OCI-LY1 (cell line): Measurements from ENCODE around the gene MRPS14.

Source experiments
- H2AFZ ChIP-seq: fragments of 200-600 bp; sonication (generic), shearing (Covaris generic); 2 replicates; pipeline ENCODE4 v1.6.0; 2014; ENCODE audit warnings: antibody characterized with exemption, mild to moderate bottlenecking, low read length
- H3F3A ChIP-seq: fragments of 200-600 bp; sonication (generic), shearing (Covaris generic); 2 replicates; pipeline ENCODE4 v1.6.0; 2014; ENCODE audit warnings: mild to moderate bottlenecking, antibody characterized with exemption, low read length, moderate library complexity; ENCODE audit not compliant: insufficient read depth
- H3K27ac ChIP-seq: fragments of 200-600 bp; sonication (generic); 2 replicates; pipeline ENCODE4 v1.5.1; 2014; ENCODE audit warnings: low read length, mixed run types, mild to moderate bottlenecking, low read depth; ENCODE audit not compliant: poor library complexity, severe bottlenecking
- H3K27me3 ChIP-seq: fragments of 200-600 bp; sonication (generic); 2 replicates; pipeline ENCODE4 v1.6.0; 2014; ENCODE audit warnings: antibody characterized with exemption, mild to moderate bottlenecking, low read length, moderate library complexity; ENCODE audit not compliant: insufficient read depth
- H3K36me3 ChIP-seq: fragments of 200-600 bp; sonication (generic); 2 replicates; pipeline ENCODE4 v1.6.1; 2014; ENCODE audit warnings: mild to moderate bottlenecking, antibody characterized with exemption, low read length, moderate library complexity, mixed read lengths; ENCODE audit not compliant: insufficient read depth
- H3K4me1 ChIP-seq: fragments of 200-600 bp; sonication (generic); 2 replicates; pipeline ENCODE4 v1.5.1; 2014; ENCODE audit warnings: mild to moderate bottlenecking, low read length, moderate library complexity; ENCODE audit not compliant: insufficient read depth, severe bottlenecking
- H3K4me2 ChIP-seq: fragments of 200-600 bp; sonication (generic), shearing (Covaris generic); 2 replicates; pipeline ENCODE4 v1.6.1; 2014; ENCODE audit warnings: low read length
- H3K4me3 ChIP-seq: fragments of 200-600 bp; sonication (generic); 2 replicates; pipeline ENCODE4 v1.5.1; 2014; ENCODE audit warnings: low read length, low read depth, mild to moderate bottlenecking, mixed read lengths; ENCODE audit not compliant: poor library complexity, severe bottlenecking
- H3K79me2 ChIP-seq: fragments of 200-600 bp; shearing (Covaris generic); 2 replicates; pipeline ENCODE4 v1.6.1; 2016; ENCODE audit warnings: mixed run types, low read length, mixed read lengths; ENCODE audit not compliant: insufficient read depth
- H3K9ac ChIP-seq: fragments of 200-600 bp; sonication (generic), shearing (Covaris generic); 2 replicates; pipeline ENCODE4 v1.6.1; 2014; ENCODE audit warnings: mild to moderate bottlenecking, low read length, mixed read lengths
- H3K9me2 ChIP-seq: fragments of 200-600 bp; sonication (generic), shearing (Covaris generic); 2 replicates; pipeline ENCODE4 v1.6.1; 2014; ENCODE audit warnings: low read depth, mild to moderate bottlenecking, low read length, mixed read lengths
- H3K9me3 ChIP-seq: fragments of 200-600 bp; shearing (Covaris generic); 2 replicates; pipeline ENCODE4 v1.6.1; 2014; ENCODE audit warnings: low read length, mixed read lengths
- H4K20me1 ChIP-seq: fragments of 200-600 bp; sonication (generic), shearing (Covaris generic); 2 replicates; pipeline ENCODE4 v1.6.0; 2016; ENCODE audit warnings: mild to moderate bottlenecking, low read length; ENCODE audit not compliant: insufficient read depth
- EZH2 ChIP-seq: fragments of 200-600 bp; sonication (generic), shearing (Covaris generic); IDR thresholded peaks from 2 replicates; pipeline ENCODE4 v1.8.0; 2017; ENCODE audit warnings: borderline replicate concordance, mixed run types, mild to moderate bottlenecking, antibody characterized with exemption, low read length, moderate library complexity, mixed read lengths
- TF ChIP-seq, protein P1 (sequence below): fragments of 200-600 bp; sonication (generic), shearing (Covaris generic); IDR thresholded peaks from 2 replicates; pipeline ENCODE4 v1.5.1; 2017; ENCODE audit warnings: mild to moderate bottlenecking, antibody characterized with exemption, low read length, moderate library complexity, mixed read lengths

MRPS14 gene

DNA sequence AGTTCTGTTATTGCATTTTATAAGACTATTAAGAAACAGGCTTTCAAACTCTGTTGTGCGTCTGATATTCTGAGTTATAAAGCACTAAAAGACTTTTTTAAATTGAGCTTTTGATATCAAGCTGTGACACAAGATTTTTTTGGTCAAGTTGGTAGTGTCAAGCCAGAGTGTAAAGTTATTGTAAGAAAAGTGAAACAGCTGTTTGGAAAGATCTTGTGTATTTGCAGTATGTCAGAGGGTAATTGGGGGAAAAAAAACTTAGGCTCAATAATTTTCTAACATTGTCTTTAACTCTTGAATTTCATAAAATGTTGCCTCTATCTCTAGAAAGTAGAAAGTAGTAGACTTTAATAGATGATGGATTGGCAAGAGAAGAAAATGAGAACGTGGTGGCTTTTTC, 19.7 kb downstream of the MRPS14 start:
- peak overlapping the region; percentile 29; the same call in 1 of the 2 replicates for H3K4me2 ChIP-seq
- no peaks in the 10 kb centered on the region for H3F3A ChIP-seq
- H2AFZ ChIP-seq = no peak overlapping the region
- H3K9ac ChIP-seq = no peak overlapping the region
- H3K27me3 ChIP-seq = no peaks in the 10 kb centered on the region
- peaks cover 8% of the 10 kb centered on the region; the same call in 1 of the 2 replicates for H4K20me1 ChIP-seq
- H3K9me2 ChIP-seq = no peaks in the 10 kb centered on the region
- no peak overlapping the region for H3K4me3 ChIP-seq
- H3K36me3 ChIP-seq = peaks cover 53% of the 10 kb centered on the region
- H3K4me1 ChIP-seq = peaks cover 32% of the 10 kb centered on the region
- H3K9me3 ChIP-seq = no peaks in the 10 kb centered on the region
- no peak for TF ChIP-seq EZH2
- TF ChIP-seq, protein P1, sequence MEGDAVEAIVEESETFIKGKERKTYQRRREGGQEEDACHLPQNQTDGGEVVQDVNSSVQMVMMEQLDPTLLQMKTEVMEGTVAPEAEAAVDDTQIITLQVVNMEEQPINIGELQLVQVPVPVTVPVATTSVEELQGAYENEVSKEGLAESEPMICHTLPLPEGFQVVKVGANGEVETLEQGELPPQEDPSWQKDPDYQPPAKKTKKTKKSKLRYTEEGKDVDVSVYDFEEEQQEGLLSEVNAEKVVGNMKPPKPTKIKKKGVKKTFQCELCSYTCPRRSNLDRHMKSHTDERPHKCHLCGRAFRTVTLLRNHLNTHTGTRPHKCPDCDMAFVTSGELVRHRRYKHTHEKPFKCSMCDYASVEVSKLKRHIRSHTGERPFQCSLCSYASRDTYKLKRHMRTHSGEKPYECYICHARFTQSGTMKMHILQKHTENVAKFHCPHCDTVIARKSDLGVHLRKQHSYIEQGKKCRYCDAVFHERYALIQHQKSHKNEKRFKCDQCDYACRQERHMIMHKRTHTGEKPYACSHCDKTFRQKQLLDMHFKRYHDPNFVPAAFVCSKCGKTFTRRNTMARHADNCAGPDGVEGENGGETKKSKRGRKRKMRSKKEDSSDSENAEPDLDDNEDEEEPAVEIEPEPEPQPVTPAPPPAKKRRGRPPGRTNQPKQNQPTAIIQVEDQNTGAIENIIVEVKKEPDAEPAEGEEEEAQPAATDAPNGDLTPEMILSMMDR = no peak
- H3K79me2 ChIP-seq = peaks cover 78% of the 10 kb centered on the region
- H3K27ac ChIP-seq = no peak overlapping the region

DNA sequence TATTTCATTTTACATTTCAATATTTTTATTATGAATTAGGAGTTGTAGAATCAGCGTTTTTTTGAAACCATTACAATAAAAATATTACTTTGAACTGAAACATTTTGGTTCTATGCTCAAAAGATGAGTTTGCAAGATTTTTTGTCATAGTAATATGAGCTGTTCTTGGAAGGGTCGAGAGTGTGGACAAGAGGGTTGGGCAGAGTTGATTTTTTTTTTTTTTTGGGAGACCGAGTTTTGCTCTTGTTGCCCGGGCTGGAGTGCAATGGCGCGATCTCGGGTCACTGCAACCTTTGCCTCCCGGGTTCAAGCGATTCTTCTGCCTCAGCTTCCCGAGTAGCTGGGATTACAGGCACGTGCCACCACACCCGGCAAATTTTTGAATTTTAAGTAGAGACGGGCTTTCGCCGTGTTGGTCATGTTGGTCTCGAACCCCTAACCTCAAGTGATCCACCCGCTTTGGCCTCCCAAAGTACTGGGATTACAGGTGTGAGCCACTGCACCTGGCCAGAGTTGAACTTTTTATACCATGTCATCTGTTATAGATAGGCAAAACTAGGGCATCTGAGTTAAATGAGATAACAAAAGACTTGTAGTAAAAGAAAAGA, 20.2 kb downstream of the MRPS14 start:
- Histone ChIP-seq H3K4me2 (peak overlapping the region; percentile 81; the same call in 1 of the 2 replicates), H3K9me2 (no peaks in the 10 kb centered on the region), H2AFZ (no peak overlapping the region), H3K4me3 (no peak overlapping the region), H3F3A (no peaks in the 10 kb centered on the region), H3K36me3 (peaks cover 48% of the 10 kb centered on the region), H3K4me1 (peaks cover 36% of the 10 kb centered on the region), H3K9me3 (no peaks in the 10 kb centered on the region), H3K27me3 (no peaks in the 10 kb centered on the region), H3K79me2 (peaks cover 78% of the 10 kb centered on the region), H3K9ac (no peak overlapping the region), H3K27ac (no peak overlapping the region), H4K20me1 (peaks cover 8% of the 10 kb centered on the region; the same call in 1 of the 2 replicates)
- no peak for TF ChIP-seq EZH2
- TF ChIP-seq, protein P1 = no peak

DNA sequence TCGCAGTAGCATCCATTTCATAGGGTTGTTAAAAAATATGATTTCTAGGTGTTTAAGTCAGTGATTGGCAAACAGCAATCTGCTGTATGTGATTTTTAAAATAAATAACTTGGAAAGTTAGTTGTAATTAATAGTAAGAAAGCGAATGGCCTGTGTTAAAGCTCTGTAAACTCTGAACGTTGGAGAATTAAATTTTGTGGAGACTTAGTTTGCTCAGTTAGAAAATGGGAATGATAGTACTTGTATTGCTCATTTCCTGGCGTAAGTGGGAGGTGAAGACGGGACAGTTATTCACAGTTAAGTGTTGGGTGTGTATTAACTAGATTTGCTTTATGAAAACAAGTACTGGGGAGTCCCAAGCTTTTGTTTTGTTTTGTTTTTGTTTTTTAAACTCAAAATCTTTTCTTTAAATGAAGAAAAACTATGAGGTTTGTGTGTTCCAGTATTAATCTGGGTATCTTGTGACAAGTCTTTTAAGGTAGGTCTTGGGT, 22.5 kb downstream of the MRPS14 start:
- TF ChIP-seq EZH2 = no peak
- TF ChIP-seq, protein P1 = no peak
- peak overlapping the region; percentile 99 for H3K9ac ChIP-seq
- H3K4me2 ChIP-seq = peak overlapping the region; percentile 81
- peaks cover 41% of the 10 kb centered on the region for H3K36me3 ChIP-seq
- H3K4me3 ChIP-seq = peak overlapping the region; percentile 99
- no peaks in the 10 kb centered on the region for H3K27me3 ChIP-seq
- H3K9me2 ChIP-seq = no peaks in the 10 kb centered on the region
- H3K27ac ChIP-seq = peak overlapping the region; percentile 72
- peaks cover 44% of the 10 kb centered on the region for H3K4me1 ChIP-seq
- no peak overlapping the region for H2AFZ ChIP-seq
- no peaks in the 10 kb centered on the region for H3K9me3 ChIP-seq
- peaks cover 58% of the 10 kb centered on the region for H3K79me2 ChIP-seq
- H4K20me1 ChIP-seq = peaks cover 7% of the 10 kb centered on the region; the same call in 1 of the 2 replicates
- H3F3A ChIP-seq = no peaks in the 10 kb centered on the region; the same call in 1 of the 2 replicates
